Left cardiac atrium (tissue), 4 donors: ENCODE measurements around the gene DDX51. TPM values are rescaled to one million over a fixed set of nuclear protein-coding genes. Genes with fewer than 3 reads are reported as not detected.

Experiments used
- ATAC-seq, 2 donors: fragments of 200-7000 bp; cut with Tn5 transposase; one replicate each; pipeline ENCODE4 v1.9.1; 2020; ENCODE audit warnings: mild to moderate bottlenecking in 2 of 2, moderate library complexity in 2 of 2
- DNase-seq: peaks from one replicate; pipeline ENCODE4 v3.0.0-alpha.2; 2020
- intact Hi-C, 2 donors: fragments of 100-400 bp; cut with DNase I; formaldehyde crosslinking; loops; one replicate each; pipeline versions ENCODE4 v1.14.1 to v1.15.1; 2022 to 2023
- total RNA-seq, 2 donors: library from RNA; stranded (reverse); fragmentation: NEBNext Ultra II Directional; extraction: Animal tissue kit (Norgen Biotek cat#: 25700); gene quantifications; one replicate each; pipeline ENCODE4 v1.2.1, GENCODE V29; 2021
- donor health status: DM: no; HTN: yes; CAD: no.
- donor health status: DM: no; HTN: yes; CAD: no; lungs with severe emphysema.
- donor health status: DM: yes; HTN: yes; CAD: no.
- donor health status: Dilated cardiomyopathy.

The DDX51 gene
- total RNA-seq, 2 donors from 2014 or later: 8.7 to 11.3 TPM

DNA sequence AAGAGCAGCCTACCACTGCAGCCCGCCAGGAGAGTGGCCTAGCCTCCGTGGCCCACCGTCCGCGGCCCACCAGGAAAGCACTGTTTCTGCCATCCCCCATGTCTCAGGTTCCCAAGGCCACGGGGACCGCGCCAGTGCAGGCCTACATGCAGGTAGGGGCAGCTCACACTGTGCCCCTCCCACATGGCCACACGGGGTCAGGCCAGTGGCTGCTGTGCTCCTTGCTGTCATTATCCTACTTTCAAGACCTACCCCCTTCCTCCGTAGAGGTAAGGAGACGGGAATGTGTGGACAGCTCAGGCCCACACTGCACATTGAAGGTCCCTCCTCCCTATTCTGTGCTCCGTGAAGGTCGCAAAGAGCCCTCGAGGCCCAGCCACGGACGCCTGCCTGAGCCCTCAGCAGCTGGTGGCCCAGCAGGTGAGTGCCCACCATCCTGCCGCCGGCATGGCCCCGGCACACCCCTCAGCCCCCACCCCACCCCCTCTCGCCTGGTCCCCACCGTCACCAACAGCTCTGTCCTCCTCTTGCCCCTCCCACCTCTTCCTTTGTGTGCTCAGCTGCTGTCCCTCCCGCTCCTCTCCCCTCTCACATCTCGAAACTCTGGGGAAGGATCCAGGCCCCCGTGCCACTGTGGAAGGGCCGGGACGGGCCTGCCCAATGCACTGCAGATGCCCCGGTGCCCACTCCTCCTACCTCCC, 10.0 kb downstream of the DDX51 start:
- ATAC-seq (peak in 1 of 2 donors; percentile 7), DNase-seq (no peak)
- intact Hi-C loops: no loop called here

DNA sequence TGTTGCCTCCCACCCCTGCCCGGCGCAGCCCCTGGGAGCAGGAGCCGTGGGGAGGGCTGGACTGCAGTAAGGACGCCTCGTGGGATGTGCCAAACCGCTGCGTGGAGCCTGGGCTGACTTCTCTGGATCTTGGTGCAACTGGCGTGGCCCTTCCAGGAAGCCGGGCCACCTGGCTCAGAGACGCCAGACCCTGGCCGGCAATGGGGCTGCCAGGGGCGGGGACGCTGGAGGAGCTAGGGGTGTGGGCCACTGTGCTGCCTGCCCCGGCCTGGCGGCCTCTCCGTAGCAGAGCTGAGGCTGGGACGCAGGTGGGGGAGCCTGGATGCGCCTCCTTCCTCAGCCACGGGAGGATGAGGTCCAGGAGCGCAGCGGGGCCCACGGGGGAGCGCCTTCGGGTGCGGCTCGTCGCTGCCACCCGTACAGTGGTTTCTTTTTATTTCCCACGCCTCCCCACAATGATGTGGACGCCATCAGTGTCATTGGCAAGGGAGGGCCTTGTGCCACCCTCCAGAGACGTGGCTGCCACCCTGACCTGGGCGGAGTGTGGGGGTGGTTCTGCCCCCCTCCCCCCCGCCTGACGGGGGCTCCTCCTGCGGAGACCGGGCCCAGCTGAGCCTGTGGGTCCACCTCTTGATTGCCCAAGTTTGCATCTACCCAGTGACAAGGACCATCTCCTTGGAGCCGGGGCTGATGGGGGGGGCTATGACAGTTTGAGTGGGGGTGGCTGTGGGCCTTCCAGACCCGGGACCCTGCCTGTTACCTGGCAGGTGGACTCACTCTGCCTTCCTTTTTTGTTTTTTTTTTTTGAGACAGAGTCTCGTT, 11.3 kb downstream of the DDX51 start:
- intact Hi-C loops: no loop called here
- no peak for DNase-seq
- ATAC-seq: peak; percentile 20 to 30

DNA sequence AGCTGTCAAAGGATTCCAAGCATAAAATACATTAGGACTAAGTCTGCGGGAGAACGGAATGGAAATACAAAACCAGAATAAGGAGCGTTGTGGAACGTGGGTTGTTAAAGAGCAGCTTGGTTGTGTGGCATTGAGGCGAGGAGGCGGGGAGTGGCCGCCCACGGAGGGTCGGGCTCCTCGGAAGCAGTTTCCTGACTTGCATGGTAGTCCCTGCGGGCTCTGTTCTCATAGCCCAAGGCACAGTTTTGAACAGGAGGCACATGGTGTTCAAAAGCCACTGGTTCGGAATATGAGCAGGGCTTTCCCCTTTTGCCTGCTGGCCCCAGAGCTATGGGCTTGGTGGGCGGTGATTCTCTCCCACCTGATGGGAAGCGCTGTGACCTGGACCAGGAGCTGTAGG, 12.2 kb downstream of the DDX51 start:
- ATAC-seq (no peak), DNase-seq (no peak)
- intact Hi-C loops: no loop called here

DNA sequence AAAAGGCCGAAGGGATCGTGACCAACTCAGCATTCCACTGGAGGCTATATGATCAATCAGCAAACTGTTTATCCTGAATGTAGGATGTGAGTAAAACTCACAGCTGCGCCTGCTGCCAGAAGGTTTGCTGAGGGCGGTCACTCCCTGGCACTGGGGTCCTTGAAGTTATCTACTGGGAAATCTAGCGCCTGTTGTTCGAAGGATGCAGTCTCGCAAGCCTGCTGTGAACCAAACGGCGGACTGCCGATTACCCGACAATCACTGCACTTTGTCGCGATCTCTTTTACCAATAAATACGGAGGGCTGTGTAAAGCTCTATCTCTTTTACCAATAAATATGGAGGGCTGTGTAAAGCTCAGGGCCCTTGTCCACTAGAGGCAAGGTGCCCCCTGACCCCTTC, 12.9 kb downstream of the DDX51 start:
- DNase-seq (no peak), ATAC-seq (no peak)
- intact Hi-C loops: no loop called here

DNA sequence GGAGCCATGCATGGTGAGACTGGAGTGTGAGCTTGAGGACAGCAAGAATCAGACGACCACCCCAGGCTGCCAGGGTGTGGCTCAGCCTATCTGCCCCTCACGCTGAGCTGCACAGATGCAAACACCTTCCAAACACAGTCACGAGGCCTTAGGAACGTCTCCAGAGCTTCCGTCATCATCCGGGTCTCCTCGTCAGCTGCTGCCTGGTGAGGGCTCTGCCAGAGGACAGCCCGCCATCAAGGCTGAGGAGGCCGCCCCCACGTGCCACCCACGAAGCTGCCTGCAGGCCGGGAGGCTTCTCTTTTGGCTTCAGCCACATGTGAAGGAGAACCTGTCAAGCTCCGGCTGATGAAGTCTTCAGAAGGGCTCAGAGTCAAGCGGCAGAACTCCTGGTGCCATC, 13.4 kb downstream of the DDX51 start:
- DNase-seq (no peak), ATAC-seq (no peak)
- intact Hi-C loops: no loop called here

DNA sequence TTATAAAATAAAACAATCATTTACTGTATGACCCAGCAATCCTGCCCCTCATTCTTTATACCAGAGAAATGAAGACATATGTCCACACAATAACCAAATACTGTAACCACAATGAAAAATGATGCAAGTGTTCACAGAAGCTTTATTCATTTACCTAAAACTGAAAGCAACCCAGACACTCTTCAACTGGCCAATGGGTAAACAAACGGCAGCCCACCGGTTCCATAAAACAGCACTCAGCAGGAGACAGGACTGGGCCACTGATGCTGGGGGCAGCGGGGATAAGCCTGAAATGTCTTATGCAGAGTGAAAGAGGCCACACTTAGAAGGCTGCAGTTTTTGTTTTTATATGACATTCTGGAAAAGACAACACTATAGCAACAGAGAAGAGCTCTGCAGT, 15.1 kb downstream of the DDX51 start:
- DNase-seq (no peak), ATAC-seq (no peak)
- intact Hi-C loops: no loop called here

DNA sequence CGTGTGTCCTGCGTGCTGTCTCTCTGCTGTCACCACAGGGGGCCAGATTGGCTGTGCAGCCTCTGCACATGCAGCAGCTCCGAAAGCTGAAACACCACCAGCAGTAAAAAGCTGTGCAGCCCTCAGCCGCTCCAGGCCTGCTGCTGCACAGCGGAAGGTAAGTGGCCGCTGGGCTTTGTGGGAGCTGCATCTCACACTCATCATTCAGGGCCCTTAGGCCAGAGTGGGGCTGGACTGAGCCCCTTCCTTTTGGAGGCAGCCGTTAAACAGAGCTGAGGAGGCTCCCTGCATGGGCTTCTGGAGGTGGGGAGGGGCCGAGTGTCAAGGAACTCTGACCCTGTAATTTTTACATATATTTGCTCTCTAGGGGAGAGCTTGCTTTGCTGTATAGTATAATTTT, 17.1 kb downstream of the DDX51 start:
- intact Hi-C loops: no loop called here
- DNase-seq: no peak
- no peak for ATAC-seq

DNA sequence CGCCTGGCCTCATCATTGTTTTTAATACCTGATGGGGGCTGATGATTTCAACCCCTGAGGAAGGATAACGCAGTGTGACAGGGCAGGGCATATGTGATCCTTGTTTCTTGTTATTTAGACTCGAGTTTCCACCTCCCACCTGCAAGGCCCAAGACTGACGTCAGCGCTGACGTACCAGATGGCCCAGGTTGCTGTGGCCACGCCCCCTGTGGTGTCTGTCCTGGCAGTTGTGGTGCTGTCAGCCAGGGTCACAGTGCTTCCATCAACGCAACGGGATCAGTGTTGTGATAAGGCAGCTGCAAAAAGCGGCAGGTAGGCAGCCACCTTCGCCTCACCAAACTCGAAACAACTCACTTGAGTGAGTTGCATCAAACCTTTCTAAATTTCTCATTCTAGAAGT, 18.4 kb downstream of the DDX51 start:
- ATAC-seq: no peak
- DNase-seq: no peak
- intact Hi-C loops: no loop called here

DNA sequence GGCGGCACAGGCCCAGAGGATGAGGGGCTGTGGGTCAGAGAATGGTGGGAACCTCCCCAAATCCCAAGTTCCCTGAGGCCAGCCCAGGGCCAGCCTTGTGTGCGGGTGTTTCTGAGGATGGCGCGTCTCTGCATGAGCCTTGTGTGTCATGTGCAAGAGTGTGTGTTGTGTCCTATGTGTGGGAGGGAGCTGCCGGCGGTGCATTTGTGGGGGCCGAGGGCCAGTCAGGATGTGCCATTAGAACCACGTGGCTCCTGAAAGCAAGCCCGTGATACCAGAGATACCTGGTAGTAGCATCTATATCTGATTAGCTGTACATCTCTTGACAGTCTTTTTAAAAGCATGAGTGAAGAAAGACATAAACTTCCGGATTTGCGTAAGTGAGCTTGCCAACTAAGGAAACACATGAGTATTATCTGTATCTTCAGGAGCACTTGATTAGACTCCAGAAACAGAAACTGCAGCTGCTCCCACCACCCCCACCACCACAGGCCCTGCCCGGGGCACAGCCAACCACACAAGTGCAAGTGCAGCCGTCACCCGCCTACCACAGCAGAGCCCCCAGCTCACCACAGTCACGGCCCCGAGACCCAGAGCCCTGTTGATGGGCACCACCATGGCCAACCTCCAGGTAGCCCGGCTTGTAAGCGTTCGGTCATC, 19.2 kb downstream of the DDX51 start:
- intact Hi-C loops: no loop called here
- DNase-seq (no peak), ATAC-seq (peak in 1 of 2 donors; percentile 29)

DNA sequence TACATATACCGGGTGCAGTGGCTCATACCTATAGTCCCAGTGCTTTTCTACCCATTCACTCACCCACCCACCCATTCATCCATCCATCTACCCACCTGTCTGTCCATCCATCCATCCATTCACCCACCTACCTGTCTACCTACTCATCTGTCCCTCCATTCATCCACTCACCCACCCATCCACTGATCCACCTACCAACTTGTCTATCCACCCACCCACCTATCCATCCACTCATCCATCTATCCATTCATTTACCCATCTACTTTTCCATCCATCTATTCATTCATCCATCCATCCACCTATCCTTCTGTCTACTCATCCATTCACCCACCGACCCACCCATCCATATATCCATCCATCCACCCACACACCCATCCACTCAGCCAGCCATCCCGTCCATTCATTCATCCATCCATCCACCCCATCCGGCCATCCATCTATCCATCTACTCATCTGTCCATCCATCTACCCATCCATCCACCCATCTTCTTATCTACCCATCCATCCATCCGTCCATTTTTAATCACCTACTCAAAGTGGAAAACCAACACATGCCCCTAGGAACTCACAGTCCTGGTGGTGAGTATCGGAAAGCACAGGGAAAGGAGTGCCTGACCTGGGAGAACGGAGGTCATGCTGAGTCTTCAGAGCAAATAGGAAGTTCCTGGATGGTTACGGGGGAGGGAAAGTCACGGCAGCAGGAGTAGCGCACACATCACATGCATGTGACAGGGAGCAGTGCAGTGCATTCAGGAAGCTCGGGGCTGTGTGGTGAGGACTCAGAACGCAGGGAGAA, 20.0 kb downstream of the DDX51 start:
- DNase-seq: no peak
- ATAC-seq: no peak
- intact Hi-C loops: no loop called here

DNA sequence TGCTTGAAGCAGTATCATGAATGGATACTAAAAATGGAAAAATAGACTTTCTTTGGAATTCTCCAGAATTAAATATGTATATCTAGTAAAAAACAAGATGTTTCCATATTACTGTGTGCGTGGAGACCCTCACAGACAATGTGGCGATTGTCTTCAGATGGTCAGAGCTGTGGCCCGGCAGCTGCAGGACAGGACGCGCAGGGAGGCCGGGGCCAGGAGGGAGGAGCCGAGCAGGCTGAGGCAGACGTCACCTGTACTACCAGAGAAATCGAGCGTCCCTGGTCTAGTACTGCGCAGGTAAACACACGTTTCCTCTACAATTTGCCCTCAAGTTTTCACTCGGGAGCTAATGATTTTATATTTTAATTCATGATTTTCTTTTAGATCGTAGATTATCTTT, 22.8 kb downstream of the DDX51 start:
- ATAC-seq (no peak), DNase-seq (no peak)
- intact Hi-C loops: no loop called here

DNA sequence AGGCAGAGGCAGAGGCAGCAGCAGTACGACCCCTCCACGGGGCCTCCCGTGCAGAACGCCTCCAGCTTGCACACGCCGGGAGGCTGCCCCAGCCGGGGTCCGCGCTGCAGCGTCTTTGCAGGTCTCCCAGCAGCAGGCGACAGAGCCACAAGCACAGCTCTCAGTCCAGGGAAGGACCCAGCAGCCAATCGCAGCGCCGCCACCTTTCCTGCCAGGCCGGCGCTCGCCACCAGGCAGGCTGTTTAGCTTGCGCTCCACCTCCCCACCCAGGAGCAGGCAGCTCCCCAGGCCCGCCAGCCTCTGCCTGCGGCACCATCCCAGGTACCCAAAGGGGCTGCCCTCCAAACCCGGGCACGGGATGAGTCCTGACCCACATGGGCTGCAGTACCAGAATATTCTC, 25.2 kb downstream of the DDX51 start:
- intact Hi-C loops: no loop called here
- no peak for DNase-seq
- no peak for ATAC-seq

DNA sequence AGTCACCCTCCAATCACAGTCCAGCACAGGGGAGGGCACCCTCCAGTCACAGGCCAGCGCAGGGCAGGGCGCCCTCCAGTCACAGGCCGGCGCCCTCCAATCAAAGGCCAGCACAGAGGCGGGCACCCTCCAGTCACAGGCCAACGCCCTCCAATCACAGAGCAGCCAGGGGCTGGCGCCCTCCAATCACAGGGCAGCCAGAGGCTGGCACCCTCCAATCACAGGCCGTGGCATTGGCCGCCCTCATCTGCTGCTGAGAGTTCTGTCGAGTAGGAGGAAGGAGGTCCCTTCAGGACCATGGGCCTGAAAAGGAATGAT, 26.6 kb downstream of the DDX51 start:
- peak in 1 of 2 donors; percentile 18 for ATAC-seq
- DNase-seq: no peak
- intact Hi-C loops: no loop called here

DNA sequence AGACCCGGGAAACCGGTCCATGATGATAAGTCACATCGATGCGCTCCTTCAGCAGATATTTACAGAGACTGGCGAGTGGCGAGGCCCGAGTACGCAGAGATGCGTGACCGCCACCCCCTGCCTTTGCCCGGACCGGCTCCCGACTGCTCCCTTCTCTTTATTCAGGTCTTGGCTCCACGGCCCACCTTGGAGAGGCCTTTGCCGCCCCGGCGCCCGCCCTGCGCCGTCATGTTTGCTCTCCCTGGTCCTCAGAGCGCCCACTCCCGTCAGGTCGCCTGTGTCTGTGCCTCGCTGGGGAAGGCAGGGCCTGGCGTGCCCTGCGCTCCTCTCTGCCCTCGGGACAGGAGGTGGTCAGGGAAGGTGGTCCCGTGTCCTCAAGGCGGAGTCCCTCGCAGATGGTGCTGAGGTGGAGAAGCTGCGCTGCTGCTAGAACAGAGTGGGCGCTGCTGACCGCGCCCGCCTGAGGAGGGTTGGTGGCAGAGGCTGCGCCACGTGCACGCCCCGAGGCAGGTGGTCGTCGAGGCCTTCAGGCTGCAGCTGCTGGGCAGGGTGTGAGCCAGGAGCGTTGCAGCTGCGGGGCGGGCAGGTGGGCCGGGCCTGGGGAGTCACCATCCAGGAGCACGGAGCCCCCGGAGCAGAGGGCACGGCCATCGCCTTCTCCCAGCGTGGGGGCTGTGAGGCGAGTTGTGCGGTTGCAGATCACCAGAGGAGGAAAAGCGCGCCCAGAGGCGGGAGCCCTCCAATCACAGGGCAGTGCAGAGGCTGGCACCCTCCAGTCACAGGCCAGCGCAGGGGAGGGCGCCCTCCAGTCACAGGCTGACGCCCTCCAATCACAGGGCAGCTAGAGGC, 27.2 kb downstream of the DDX51 start:
- peak; percentile 13 to 20 for ATAC-seq
- intact Hi-C loops: no loop called here

DNA sequence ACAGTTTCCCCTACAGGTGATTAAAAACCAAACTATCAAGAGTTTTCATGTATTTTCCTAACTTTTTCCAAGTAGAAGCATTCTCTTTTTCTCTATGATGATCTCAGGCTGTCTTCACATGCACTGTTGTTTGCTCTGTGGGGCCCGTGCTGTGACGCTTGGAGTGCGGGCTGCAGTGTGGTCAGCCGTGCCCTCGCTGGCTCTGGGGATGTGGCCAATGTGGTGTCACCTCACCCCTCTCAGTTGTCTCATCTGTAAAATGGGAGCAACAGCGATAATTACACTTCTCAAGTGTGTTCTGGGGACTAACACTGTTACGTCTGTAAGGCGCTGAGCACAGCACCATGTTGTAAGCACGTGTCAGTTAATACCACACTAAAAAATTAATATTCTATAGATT, 28.6 kb downstream of the DDX51 start:
- no peak for DNase-seq
- intact Hi-C loops: no loop called here

More for the DNA sequence above, 27.2 kb downstream of the DDX51 start:
- DNase-seq: no peak

DNA sequence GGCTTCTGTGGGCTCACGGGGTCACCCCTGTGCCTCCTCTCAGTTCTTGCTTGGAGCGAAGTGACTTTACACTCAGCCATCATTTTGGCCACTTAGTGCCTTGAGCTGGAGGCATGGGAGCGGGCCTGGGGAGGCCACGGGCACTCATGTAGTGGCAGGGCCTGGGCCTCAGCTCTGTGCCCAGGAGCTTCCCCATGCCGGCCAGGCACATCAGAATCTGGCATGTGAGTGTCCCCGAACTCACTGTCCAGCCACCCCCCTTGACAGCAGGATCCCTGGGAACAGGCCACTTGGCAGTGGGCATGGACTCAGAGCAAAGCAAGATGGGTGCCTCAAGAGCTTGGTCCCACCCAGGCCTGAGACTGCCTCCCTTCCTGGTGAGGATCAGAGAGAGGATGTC, 29.5 kb downstream of the DDX51 start:
- intact Hi-C loops: no loop called here

More for the DNA sequence above, 28.6 kb downstream of the DDX51 start:
- no peak for ATAC-seq

DNA sequence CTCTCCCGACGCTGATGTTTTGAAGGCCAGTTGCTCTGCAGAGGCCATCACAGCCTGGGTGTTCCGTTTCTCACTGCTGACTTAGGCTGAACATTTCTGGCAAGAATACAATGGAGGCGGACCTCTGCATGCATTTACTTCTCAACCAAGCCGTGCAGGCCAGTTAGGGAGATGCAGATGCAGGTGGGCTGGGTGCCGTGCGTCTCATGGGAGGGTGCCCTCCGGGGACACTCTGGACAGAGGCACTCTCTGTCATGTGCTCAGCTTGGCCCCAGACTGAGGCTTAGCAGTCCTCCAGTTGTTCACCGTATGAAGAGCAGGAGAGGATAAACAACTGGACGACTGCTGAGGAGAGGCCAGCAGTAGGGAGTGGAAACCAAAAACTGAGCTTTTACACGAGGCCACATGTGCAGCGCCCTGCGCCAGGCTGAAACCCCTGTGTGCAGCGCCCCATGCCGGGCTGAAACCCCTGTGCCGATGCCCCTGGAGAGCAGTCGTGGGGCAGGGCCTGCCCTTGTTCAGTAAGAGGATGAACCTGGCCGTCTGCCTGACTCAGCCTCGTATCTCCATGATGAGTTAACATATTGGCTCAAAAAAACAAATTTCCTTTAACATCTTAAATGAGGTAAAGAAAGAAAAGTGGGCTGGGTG, 32.3 kb downstream of the DDX51 start:
- ATAC-seq (no peak), DNase-seq (no peak)
- intact Hi-C loops: no loop called here

More for the DNA sequence above, 29.5 kb downstream of the DDX51 start:
- DNase-seq (no peak), ATAC-seq (peak in 1 of 2 donors; percentile 31)

DNA sequence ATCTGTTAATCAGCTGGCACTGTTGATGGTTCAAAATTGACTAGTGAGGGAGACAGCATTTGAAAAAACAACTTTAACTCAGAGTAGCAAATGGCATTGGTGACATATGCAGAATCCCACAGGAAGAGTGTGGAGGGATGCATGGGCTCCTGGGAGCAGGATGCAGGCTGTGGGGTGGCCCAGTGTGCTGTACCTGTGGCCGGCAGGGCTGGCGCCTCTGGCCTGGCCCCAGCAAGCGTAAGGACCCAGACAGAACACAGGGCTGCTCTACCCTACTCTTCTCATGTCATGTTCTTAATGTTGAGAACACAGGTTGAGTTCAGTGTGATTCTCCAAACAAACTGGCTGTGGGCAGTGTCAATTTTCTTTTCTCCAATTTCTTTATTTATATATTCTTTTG, 33.4 kb downstream of the DDX51 start:
- ATAC-seq (no peak), DNase-seq (no peak)
- intact Hi-C loops: no loop called here
